Urinary bladder (tissue), 4 donors: ENCODE results near the gene PCMTD2. TPM values are rescaled to one million over a fixed set of nuclear protein-coding genes. Genes with fewer than 3 reads are reported as not detected.

Source experiments
- DNase-seq: peaks from one replicate; pipeline ENCODE4 v3.0.0-alpha.2; 2015; ENCODE audit errors: extremely low spot score
- H3K27ac ChIP-seq: one replicate; pipeline ENCODE4 v1.5.1; 2013; ENCODE audit warnings: low read depth, mild to moderate bottlenecking, moderate library complexity
- H3K36me3 ChIP-seq: one replicate; pipeline ENCODE4 v1.6.1; 2013; ENCODE audit warnings: mild to moderate bottlenecking, moderate library complexity; ENCODE audit not compliant: insufficient read depth
- H3K4me1 ChIP-seq: one replicate; pipeline ENCODE4 v1.6.1; 2013; ENCODE audit warnings: mild to moderate bottlenecking, moderate library complexity; ENCODE audit not compliant: insufficient read depth
- H3K4me3 ChIP-seq: one replicate; pipeline ENCODE4 v1.5.1; 2013; ENCODE audit warnings: low read depth, low read length
- WGBS: extraction: QIAGEN DNeasy Blood & Tissue Kit; methylation state at CpG from one replicate; pipeline ENCODE4 v1.1.7; 2013; 5-methylcytosine and 5-hydroxymethylcytosine counted together
- polyA plus RNA-seq: library from polyadenylated mRNA; stranded (reverse); fragments of 200-250 nt; gene quantifications from one replicate; pipeline ENCODE4 v1.2.3, GENCODE V29; 2013
- total RNA-seq: library from RNA; depleted of rRNA; stranded (reverse); fragments of >200 nt; gene quantifications from one replicate; pipeline ENCODE4 v1.2.3, GENCODE V29; 2014
- donor health status: healthy with polysubstance abuse.
- donor health status: healthy.

PCMTD2 gene
- total and polyA plus RNA-seq, 2 donors = 39.1 to 93.9 TPM

DNA sequence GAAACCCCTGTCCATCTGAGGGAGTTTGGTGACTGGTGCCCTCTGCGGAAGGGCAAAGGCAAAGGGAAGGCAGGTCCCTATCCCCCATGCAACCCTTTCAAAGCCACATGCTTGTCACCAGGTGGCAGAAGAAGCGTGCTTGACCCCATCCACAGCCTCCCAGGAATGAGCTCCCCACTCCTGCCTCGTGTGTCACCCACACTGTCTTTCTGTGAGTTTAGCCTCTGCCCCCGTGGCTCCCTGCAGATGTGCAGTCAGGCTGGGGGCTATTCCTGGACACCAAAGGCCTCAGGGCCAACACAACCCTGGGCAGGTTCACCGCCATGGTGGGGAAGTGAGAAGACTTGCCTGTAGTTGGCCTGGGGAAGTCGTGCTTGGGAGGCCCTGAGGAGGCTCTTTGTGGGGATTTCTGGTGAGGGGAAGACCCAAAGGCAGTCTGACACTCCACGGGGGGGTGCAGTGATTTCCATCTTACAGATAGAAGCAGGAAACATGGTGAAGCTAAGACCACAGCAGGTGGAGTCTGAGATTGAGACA, 16.6 kb upstream of the PCMTD2 start:
- H3K27ac ChIP-seq = no peak overlapping the region
- H3K4me3 ChIP-seq = no peak overlapping the region
- no peak for DNase-seq
- WGBS = 71% methylated on average over 7 of the region's 7 CpGs
- H3K36me3 ChIP-seq = no peaks in the 10 kb centered on the region
- H3K4me1 ChIP-seq = no peaks in the 10 kb centered on the region

DNA sequence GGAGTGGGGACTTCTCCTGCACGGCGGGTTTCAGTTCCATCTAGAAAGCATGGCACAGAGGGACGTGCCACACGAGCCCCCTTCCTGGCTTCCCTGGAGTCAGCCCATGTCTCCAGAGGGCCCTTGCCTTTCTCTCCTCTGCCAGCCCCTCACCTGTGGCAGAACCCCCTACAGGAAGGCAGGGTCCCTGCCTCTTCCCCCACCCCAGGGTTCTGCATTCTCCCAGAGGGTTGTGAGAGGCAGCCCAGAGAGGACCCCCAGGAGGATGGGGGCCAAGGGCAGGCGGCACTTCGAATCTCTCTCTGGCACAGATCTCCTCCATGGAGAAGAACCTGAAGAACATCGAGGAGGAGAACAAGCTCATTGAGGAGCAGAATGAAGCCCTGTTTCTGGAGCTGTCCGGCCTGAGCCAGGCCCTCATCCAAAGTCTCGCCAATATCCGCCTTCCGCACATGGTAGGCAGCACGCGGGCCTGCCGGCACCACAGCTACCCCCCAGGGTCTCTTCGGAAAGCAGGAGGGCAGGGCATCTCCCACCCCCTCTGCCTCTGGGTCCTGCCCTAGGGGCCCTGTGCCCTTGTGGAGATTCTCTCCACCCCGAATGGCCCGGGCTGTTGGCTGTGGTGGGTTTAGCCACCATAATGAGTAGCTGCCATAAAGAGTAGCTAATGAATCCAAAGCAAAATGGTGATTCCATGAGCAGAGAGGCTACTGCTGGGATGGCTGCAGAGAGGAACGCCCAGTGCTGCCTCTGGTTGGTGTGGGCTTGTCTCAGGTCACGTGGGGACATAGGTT, 15.9 kb upstream of the PCMTD2 start:
- no peak overlapping the region for H3K27ac ChIP-seq
- no peak for DNase-seq

DNA sequence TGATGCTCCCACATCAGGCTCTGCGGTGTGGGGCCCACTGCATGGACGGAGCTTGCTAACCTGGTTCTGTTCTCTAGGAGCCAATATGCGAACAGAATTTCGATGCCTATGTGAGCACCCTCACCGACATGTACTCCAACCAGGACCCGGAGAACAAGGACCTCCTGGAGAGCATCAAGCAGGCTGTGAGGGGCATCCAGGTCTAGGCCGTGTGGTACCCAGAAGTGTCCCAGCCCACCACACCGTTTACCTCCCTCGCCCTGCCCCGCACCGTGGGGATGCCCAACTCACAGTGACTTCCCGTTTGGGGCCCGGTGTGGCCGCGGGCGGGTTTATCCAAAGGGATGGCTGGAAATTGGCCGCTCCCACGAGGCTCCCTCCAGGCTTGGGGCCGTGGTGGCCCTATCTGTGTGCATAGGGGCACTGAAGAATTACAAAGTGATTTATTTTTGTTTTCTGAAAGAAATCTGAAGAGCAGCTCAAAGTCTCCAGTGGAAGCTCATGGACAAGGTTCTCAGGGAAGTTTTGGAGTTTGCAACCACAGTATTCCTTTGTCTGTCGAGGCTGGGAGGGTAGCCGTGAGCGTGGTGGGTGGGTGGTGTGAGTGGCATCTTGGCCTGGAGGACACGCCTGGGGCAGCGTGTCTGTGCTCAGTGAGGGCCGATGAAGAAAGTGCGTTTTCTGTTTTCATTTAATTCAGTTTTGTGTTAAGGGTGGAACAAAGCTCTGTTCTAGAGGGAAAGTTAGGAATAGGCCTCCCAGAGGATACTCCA, 15.1 kb upstream of the PCMTD2 start:
- H3K36me3 ChIP-seq = no peaks in the 10 kb centered on the region
- no peak overlapping the region for H3K27ac ChIP-seq
- 86% methylated on average over 26 of the region's 26 CpGs for WGBS
- no peaks in the 10 kb centered on the region for H3K4me1 ChIP-seq
- H3K4me3 ChIP-seq = no peak overlapping the region
- no peak for DNase-seq

More for the DNA sequence above, 15.9 kb upstream of the PCMTD2 start:
- H3K36me3 ChIP-seq = no peaks in the 10 kb centered on the region
- no peak overlapping the region for H3K4me3 ChIP-seq
- 88% methylated on average over 19 of the region's 19 CpGs for WGBS
- no peaks in the 10 kb centered on the region for H3K4me1 ChIP-seq

DNA sequence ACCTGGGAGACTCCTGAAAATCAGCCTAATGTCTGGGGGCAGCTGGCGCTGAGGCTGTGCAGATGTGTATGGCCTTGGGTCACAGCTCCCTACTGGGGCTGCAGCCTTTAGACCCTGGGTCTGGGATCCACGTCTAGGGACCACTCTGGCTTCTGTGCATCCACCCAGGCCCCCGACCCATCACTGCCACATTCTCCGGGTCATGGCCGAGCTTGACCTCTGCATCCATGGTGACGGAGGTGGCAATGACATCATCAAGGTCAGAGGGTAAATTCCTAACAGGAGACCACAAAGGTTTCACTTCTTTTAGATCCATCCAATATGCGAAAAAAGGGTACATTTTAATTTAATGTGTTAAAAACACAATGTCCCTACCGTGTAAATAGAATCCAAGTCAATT, 14.5 kb upstream of the PCMTD2 start:
- 69% methylated on average over 8 of the region's 8 CpGs for WGBS
- DNase-seq = no peak
- H3K27ac ChIP-seq = no peak overlapping the region
- no peak overlapping the region for H3K4me3 ChIP-seq
- no peaks in the 10 kb centered on the region for H3K4me1 ChIP-seq
- no peaks in the 10 kb centered on the region for H3K36me3 ChIP-seq

DNA sequence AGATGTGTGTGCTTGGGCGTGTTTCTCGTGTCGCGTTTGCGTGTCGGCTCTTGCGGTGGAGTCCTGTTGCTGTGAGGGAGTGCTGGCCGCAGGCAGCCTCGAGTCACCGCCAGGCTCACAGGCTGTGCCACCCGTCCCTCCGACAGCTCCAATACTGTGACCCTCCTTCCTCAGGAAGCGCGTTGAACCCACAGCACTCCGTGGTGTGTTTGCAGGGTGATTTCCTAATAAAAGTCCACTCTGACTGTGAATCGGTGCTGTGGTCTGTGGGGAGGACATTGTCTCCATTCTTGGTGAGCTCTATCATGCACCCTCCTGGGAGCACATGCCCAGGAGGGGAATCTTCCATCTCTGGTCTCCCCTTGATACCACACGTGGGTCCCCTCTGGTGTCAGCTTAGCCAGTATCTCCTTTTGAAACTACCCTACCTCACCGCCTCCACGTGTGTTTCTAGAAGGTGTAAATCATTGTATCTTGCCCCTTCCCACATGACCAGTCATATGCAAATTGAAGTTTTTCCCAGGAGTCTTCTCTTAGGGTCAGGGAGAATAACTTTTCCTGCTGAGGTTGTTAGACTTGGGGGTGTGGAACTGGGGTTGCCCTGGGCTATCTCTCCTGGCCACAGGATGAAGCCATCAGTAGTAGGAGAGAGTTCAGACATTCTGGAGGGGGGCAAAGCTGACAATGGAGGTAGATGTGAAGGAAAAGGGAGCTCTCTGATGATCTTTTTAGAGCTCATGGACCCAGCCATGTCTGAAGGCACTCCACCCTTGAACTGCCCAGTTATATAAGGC, 13.3 kb upstream of the PCMTD2 start:
- no peaks in the 10 kb centered on the region for H3K36me3 ChIP-seq
- no peak overlapping the region for H3K4me3 ChIP-seq
- no peaks in the 10 kb centered on the region for H3K4me1 ChIP-seq
- no peak for DNase-seq
- H3K27ac ChIP-seq = no peak overlapping the region
- WGBS = 82% methylated on average over 19 of the region's 19 CpGs

DNA sequence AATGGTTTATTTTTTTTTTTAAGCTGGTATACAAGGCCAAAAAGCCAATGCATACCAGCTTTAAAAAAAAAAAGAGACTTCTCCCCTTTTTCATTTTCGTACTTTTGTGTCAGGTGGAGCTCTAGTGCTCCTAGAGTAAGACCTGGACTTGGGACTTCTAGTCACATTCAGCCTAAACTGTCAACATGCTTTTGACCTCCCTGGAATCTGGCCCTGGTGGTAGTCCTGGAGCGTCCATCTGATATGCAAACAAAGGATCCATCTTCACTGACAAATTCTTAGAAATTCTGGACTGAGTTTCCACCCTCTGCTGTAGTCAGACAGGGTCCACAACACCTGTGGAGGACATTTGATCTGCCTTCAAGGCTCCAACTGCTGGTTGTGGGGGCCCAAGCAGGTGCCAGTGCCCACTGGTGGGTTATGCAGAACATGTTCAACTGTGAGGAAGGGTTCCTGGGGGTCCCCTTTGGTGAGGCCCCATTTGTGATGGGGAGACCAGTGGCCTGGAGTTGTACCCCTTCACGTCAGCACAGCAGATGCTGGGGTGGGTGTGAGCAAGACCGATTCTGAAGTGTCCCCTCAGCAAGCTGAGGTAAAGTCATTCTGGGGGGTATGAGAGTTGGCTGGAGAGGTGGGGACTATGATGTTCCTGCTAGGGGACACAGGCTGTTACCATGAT, 12.6 kb upstream of the PCMTD2 start:
- DNase-seq = no peak
- 79% methylated on average over 4 of the region's 4 CpGs for WGBS

DNA sequence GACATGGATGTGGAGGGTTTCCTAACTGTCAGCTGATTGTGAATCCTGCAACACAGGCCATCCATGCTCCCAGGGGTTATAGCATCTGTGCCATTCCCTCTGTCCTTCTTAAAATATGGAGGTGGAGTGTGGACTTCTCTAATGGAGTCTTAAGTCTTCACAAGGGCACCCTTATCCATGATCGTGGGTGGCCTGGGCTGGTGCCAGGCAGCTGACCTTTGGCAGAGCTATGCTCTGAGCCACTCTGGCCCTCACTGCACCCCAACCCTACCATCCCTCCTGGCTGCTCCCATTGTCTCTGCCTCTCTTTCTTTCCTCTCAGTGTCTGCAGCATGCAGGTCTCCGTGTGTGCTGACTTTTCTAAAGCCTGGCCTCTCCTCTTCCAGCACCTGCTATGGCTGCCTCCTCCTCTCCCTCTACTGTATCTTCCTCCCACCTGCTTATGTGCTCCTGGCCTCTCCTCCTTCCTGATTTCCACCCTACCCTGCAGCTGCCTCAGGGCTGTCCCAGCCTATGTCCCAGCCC, 11.2 kb upstream of the PCMTD2 start:
- DNase-seq = no peak
- Histone ChIP-seq H3K4me3 (no peak overlapping the region), H3K36me3 (no peaks in the 10 kb centered on the region), H3K4me1 (no peaks in the 10 kb centered on the region), H3K27ac (no peak overlapping the region)
- WGBS = 70% methylated on average over 2 of the region's 2 CpGs

More for the DNA sequence above, 12.6 kb upstream of the PCMTD2 start:
- Histone ChIP-seq H3K4me1 (no peaks in the 10 kb centered on the region), H3K27ac (no peak overlapping the region), H3K4me3 (no peak overlapping the region), H3K36me3 (no peaks in the 10 kb centered on the region)

DNA sequence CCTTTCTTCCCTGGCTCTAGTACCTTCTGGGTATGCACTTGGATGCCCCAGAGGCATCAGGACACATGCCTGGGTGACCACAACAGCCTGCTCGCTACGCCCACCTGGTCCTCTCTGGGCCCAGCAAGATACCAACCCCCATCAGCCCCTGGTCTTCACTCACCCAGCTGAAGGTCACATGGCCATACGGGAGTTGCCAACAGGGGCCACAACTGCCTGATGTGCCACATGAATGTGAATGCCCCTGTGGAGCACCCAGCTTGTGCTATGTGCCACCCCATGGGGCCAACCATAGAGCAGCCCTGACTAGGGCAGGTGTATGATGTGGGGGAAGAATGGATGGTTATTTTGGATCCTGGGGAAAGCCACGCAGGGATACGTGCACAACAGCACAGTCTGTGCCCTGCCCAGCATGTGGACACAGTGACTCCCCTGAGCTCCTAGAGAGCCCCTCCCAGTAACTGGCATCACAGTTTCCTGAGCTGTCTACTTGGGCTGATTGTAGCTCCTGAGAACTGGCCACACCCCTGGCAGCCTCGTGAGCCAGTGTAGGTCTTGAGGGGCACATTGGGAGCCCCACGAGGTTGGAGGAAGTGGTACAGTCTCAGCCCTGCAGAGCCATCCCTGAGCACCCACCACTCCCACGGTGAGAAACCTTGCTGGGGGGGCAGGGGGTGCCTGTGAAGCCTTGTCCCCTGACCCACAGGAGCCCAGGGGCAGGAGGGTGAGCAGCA, 10.5 kb upstream of the PCMTD2 start:
- no peak for DNase-seq
- 55% methylated on average over 8 of the region's 8 CpGs for WGBS
- H3K4me3 ChIP-seq = no peak overlapping the region

DNA sequence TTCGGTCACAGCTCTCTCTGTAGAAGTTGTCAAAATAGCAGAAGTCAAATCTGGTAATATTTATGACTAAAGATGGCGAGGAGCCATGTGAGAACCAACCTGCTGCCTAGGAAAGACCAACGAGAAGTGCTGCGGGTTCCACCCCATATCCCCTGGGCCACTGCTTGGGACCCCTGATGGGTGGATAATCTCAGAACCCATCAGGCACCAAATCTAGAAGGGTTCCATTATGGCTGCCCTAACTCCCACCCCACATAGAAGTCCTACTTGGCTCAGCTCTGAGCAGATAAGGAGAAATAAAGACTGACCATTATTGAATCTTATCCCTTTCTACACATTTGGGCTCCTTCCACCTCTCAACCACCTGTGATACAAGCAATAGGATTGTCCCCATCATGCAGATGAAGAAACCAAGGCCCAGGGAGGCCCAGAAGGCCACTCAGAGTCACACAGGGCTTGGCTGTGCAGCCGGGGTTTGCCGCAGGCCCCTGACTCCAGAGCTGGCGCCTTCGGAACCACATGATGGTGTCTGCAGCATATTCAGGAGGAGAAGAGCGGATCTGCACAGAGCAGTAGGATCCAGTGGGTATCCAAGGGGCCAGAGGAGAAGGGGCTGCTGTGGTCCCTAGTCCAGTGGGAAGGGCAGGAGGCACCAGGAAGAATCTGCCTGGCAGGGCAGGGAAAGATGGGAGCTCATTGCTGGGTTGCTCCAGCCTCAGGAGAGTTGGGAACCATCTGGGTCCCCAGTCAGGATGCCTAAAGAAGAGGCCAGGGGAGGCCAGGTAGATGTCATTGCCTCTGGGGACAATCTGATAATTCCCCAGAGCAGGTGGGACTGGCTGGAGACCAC, 9.6 kb upstream of the PCMTD2 start:
- Histone ChIP-seq H3K27ac (no peak overlapping the region), H3K4me1 (no peaks in the 10 kb centered on the region), H3K36me3 (no peaks in the 10 kb centered on the region), H3K4me3 (no peak overlapping the region)
- no peak for DNase-seq
- WGBS = 85% methylated on average over 9 of the region's 9 CpGs

More for the DNA sequence above, 10.5 kb upstream of the PCMTD2 start:
- Histone ChIP-seq H3K36me3 (no peaks in the 10 kb centered on the region), H3K27ac (no peak overlapping the region), H3K4me1 (no peaks in the 10 kb centered on the region)

DNA sequence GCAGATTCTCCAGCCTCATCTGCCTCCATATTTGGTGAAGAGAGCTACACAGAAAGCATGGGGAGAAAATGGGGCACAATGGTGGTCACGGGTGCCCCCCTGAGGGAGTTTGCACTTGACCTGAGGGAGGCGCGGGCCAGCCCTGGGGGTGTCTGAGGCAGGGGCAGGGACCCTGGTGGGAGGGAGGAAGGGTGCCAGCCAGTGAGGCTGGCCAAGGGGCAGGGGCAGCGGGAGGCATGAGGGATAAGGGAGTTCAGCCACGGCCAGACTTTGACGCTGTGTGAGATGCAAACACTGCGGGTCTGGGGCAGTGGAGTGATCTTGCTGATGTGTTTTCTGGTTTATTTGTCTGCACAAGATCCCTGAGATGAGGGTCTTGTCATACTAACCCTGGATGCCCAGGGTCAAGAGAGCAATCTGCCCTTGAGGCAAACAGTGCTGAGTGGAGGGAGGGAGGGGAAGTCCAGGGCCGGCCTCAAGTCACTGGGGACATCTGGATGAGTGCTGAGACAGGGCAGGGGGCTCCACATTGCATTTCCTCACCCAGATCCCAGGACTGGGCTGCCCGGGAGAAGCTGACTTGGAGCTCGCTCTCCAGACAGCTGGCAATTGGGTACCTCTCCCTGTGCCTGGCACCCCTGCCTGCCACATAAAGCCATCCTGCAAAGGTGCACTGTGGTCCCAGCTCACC, 8.8 kb upstream of the PCMTD2 start:
- no peaks in the 10 kb centered on the region for H3K4me1 ChIP-seq
- WGBS = 75% methylated on average over 10 of the region's 10 CpGs
- no peak overlapping the region for H3K4me3 ChIP-seq
- H3K27ac ChIP-seq = no peak overlapping the region
- no peak for DNase-seq
- no peaks in the 10 kb centered on the region for H3K36me3 ChIP-seq

DNA sequence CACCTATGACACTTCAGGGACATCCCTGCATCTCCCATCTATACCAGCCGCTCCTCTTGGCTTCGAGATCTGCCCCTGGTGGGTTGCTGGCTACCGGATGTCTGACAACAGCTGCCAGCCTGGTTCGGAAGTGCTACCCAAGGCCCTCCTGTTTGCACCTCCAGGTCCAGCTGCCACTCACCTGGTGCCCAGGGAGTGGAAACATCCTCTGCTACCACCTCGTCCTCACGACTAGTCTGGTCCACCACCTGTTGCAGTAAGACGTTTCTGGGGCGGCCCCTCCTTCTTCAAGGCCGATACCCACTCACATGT, 8.3 kb upstream of the PCMTD2 start:
- H3K4me1 ChIP-seq = no peaks in the 10 kb centered on the region
- H3K4me3 ChIP-seq = no peak overlapping the region
- H3K36me3 ChIP-seq = no peaks in the 10 kb centered on the region
- 86% methylated on average over 9 of the region's 9 CpGs for WGBS
- H3K27ac ChIP-seq = no peak overlapping the region
- no peak for DNase-seq
